Esophagus squamous epithelium (tissue), 4 donors: Measurements from ENCODE around the gene UVRAG.

Experiments
- POLR2A ChIP-seq, 4 donors: fragments of 450-650 bp; IDR thresholded peaks; one replicate each; pipeline ENCODE4 v1.6.1; 2017; ENCODE audit warnings: antibody characterized with exemption in 4 of 4, mild to moderate bottlenecking in 4 of 4, moderate library complexity in 3 of 4
- TF ChIP-seq, protein P1 (sequence below), 6 experiments: fragments of 450-650 bp in 4 of 6; fragments of 200-600 bp in 2 of 6; sonication (generic) in 2 of 6; IDR thresholded peaks; one replicate each; pipeline ENCODE4 v1.5.1; 2016 to 2019; ENCODE audit warnings: antibody characterized with exemption in 6 of 6, mild to moderate bottlenecking in 4 of 6, moderate library complexity in 4 of 6

DNA sequence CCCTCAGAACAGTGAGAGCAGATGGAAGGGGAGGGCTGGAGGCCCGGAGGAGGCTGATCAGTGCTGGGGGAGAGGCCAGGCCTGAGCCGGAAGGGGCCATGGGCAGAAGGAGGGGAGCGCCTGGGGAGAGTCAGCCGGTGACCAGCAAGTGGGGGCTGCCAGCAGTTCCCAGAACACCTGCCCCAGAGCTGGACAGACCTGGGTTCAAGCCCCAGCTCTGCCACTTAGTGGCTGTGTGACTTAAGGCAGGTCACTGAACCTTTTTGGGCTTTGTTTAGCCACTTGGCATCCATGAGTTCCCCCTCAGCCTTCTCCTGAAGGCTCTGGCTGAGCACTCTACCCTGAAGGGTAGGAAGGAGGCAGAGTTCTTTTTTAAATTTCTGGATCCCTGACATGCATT lies 373.9 kb downstream of the UVRAG start:
- TF ChIP-seq, protein P1, sequence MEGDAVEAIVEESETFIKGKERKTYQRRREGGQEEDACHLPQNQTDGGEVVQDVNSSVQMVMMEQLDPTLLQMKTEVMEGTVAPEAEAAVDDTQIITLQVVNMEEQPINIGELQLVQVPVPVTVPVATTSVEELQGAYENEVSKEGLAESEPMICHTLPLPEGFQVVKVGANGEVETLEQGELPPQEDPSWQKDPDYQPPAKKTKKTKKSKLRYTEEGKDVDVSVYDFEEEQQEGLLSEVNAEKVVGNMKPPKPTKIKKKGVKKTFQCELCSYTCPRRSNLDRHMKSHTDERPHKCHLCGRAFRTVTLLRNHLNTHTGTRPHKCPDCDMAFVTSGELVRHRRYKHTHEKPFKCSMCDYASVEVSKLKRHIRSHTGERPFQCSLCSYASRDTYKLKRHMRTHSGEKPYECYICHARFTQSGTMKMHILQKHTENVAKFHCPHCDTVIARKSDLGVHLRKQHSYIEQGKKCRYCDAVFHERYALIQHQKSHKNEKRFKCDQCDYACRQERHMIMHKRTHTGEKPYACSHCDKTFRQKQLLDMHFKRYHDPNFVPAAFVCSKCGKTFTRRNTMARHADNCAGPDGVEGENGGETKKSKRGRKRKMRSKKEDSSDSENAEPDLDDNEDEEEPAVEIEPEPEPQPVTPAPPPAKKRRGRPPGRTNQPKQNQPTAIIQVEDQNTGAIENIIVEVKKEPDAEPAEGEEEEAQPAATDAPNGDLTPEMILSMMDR (IDR thresholded peaks at IDR 0.05): no peak
- no peak for TF ChIP-seq POLR2A (IDR thresholded peaks at IDR 0.05)
